H1 (cell line): ENCODE measurements around the gene TIFAB. TPM values are rescaled to one million over a fixed set of nuclear protein-coding genes. Genes with fewer than 3 reads are reported as not detected.

Source experiments
- EZH2 ChIP-seq: fragments of 200-600 bp; sonication (generic); IDR thresholded peaks from 2 replicates; pipeline ENCODE4 v1.7.1; 2012; ENCODE audit warnings: low read depth, mild to moderate bottlenecking, moderate library complexity, low read length, inconsistent platforms; ENCODE audit not compliant: severe bottlenecking
- GABPA ChIP-seq: IDR thresholded peaks from 2 replicates; pipeline ENCODE4 v1.6.1; 2011; ENCODE audit warnings: mild to moderate bottlenecking, low read length, moderate library complexity, borderline replicate concordance; ENCODE audit not compliant: insufficient read depth
- GTF2F1 ChIP-seq: IDR thresholded peaks from 2 replicates; pipeline ENCODE4 v1.6.1; 2012; ENCODE audit warnings: low read depth, low read length, improper control_type of control experiment, borderline replicate concordance
- JUND ChIP-seq: IDR thresholded peaks from 2 replicates; pipeline ENCODE4 v1.6.1; 2011; ENCODE audit warnings: mild to moderate bottlenecking, improper control_type of control experiment, low read length
- NRF1 ChIP-seq: IDR thresholded peaks from 2 replicates; pipeline ENCODE4 v1.6.1; 2011; ENCODE audit warnings: mild to moderate bottlenecking, low read depth, low read length, improper control_type of control experiment
- RXRA ChIP-seq: IDR thresholded peaks from 2 replicates; pipeline ENCODE4 v1.6.1; 2011; ENCODE audit warnings: low read depth, mild to moderate bottlenecking, low read length, moderate library complexity; ENCODE audit not compliant: insufficient read depth
- SIRT6 ChIP-seq: IDR thresholded peaks from one replicate; pipeline ENCODE4 v1.7.1; 2012; ENCODE audit warnings: low read length, inconsistent platforms
- polyA plus RNA-seq, 7 experiments: library from polyadenylated mRNA; depleted of rRNA in 3 of 7; stranded (reverse) in 5 of 7; unstranded in 2 of 7; fragments of >200 nt in 5 of 7; fragments of 200-250 nt in 2 of 7; gene quantifications; 1 replicate in 5 of 7; 2 replicates in 1 of 7; 4 replicates in 1 of 7; pipeline versions ENCODE4 v1.2.1 to v1.2.3, GENCODE V29; 2011 to 2013; ENCODE audit warnings: missing spikeins in 2 of 7, mixed read lengths in 2 of 7
- total RNA-seq: library from RNA; stranded (reverse); fragmentation: NEBNext Ultra II Directional; extraction: Animal tissue kit (Norgen Biotek cat#: 25700); gene quantifications from 2 replicates; pipeline ENCODE4 v1.2.1, GENCODE V29; 2021
- TF ChIP-seq, protein P1 (sequence below): IDR thresholded peaks from 2 replicates; pipeline ENCODE4 v1.6.1; 2012; ENCODE audit warnings: inconsistent platforms

Gene TIFAB
- total and polyA plus RNA-seq, 2 of the 8 experiments (the other 6 are each of a cell fraction or from before 2014, with no cell fraction given) = not detected

DNA sequence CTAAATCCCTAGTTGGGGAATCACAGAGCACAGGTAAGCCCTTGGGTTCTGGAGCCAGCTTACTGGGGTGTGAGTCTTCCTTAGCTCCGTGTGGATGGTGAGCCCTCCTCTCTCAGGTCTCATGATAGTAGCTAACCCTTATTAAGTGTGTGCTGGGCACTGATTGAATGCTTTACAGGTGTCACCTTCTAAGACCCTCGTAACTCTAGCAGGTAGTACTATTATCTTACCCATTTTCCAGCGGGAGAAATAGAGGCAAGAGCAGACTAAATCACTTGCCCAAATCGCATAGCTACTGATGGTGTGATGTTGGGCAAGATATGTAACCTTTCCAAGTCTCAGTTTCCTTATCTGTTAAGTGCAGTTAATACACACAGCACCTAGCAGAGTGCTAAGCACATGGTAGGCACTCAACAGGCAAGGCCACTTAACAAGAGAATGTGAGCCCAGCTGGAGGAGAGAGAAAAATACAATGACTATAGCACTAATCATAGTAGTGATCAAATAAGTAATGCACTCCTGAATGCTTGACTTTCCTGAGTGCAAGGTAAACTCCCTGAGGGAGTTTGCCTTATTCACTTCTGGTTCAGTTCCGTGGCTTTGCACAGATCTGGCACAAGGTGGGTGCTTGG lies 4.7 kb downstream of the TIFAB start, which contains the start of gene DCANP1 (continued):
- TF ChIP-seq, protein P1, sequence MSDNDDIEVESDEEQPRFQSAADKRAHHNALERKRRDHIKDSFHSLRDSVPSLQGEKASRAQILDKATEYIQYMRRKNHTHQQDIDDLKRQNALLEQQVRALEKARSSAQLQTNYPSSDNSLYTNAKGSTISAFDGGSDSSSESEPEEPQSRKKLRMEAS = no peak
- TF ChIP-seq JUND (no peak), EZH2 (no peak), SIRT6 (no peak), RXRA (no peak), GTF2F1 (no peak), NRF1 (no peak), GABPA (no peak)
